ENCODE measurements around the gene LRRC8D. TPM values are rescaled to one million over a fixed set of nuclear protein-coding genes. Genes with fewer than 3 reads are reported as not detected.

LRRC8D gene
- total and polyA plus RNA-seq, 9 of the 15 experiments (the other 6 are each of a cell fraction or from before 2014, with no cell fraction given): 3.4 to 53.9 (median 15.9) TPM

- TF ChIP-seq POLR3A (IDR thresholded peaks at IDR 0.05; ENCODE audit: borderline replicate concordance, extremely low read depth, insufficient read depth, insufficient read length) (no peak), HDAC1 (IDR thresholded peaks at IDR 0.05) (0 out of 4 replicates have a peak, but pooled peaks of 1 of the 2 experiments have one; percentile 15), POLR2G (IDR thresholded peaks at IDR 0.05; ENCODE audit: low read depth, low read length) (no peak), ATF1 (CRISPR knock-in tag; IDR thresholded peaks at IDR 0.05) (no peak), ATF1 (tag; IDR thresholded peaks at IDR 0.05) (no peak), BHLHE40 (IDR thresholded peaks at IDR 0.05; ENCODE audit: low read length) (no peak), CTBP1 (IDR thresholded peaks at IDR 0.05; ENCODE audit: borderline replicate concordance) (peak; percentile 82), RCOR1 (IDR thresholded peaks at IDR 0.05; ENCODE audit: borderline replicate concordance in 1 of 2, low read depth in 2 of 2, low read length in 2 of 2) (peak in 1 of 2 experiments; percentile 63; a peak in 1 of 4 replicates), FOXJ3 (CRISPR knock-in tag; IDR thresholded peaks at IDR 0.05) (no peak), ZNF41 (CRISPR knock-in tag; conservative IDR thresholded peaks at IDR 0.05) (no peak), SMAD4 (CRISPR knock-in tag; conservative IDR thresholded peaks at IDR 0.05) (no peak), ATF4 (CRISPR knock-in tag; IDR thresholded peaks at IDR 0.05) (no peak), ZNF766 (CRISPR knock-in tag; conservative IDR thresholded peaks at IDR 0.05) (peak; percentile 51; the same call in 1 of the 2 replicates), ETV1 (tag; conservative IDR thresholded peaks at IDR 0.05; ENCODE audit: low read depth) (peak; percentile 70), DMBX1 (CRISPR knock-in tag; IDR thresholded peaks at IDR 0.05; ENCODE audit: borderline replicate concordance) (no peak), NFYB (IDR thresholded peaks at IDR 0.05; ENCODE audit: extremely low read depth, insufficient read length) (no peak), ZNF639 (CRISPR knock-in tag; conservative IDR thresholded peaks at IDR 0.05 in 1 of 2, IDR thresholded peaks at IDR 0.05 in 1 of 2) (no peak), CBFA2T3 (IDR thresholded peaks at IDR 0.05) (peak; percentile 42), ZNF511 (CRISPR knock-in tag; IDR thresholded peaks at IDR 0.05) (no peak)
Observed at GRCh38 chr1:89973471-89974127, 152.8 kb downstream of the LRRC8D start (continued).
